ENCODE results near the gene ZNF678.

Gene ZNF678

DNA sequence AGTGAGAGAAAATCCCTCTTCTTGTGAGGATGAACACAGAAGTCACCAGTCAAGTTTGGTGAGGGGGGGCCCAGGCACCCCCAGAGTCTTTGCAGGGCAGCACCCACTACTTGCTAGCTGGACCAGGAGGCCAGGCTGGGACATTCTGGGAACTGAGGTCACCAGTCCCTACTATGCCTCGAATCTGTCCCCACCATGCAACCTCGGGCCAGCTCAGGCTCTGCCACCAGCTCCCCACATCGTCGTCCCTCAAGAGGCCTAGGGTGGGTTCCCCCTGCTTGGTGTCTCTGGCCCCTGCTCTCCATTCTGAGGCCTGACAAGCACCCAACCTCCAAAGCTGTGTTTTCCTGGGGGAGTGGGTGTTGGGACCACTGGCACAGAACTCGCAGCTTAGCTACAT lies 22.2 kb upstream of the ZNF678 start:
- no peak for TF ChIP-seq CTCF (IDR thresholded peaks at IDR 0.05; ENCODE audit: borderline replicate concordance, insufficient read depth, low read depth, low read length)
- H3K4me3 ChIP-seq (ENCODE audit: low read depth, low read length), result no peak overlapping the region

GRCh38 chr1:227541796-227542152 lies 21.6 kb upstream of the ZNF678 start:
- no peak for TF ChIP-seq CTCF (IDR thresholded peaks at IDR 0.05; ENCODE audit: borderline replicate concordance, insufficient read depth, low read depth, low read length)
- H3K4me3 ChIP-seq (ENCODE audit: low read depth, low read length), result peak overlapping the region; percentile 61

GRCh38 chr1:227542153-227543120 lies 20.9 kb upstream of the ZNF678 start:
- TF ChIP-seq CTCF (IDR thresholded peaks at IDR 0.05; ENCODE audit: borderline replicate concordance, insufficient read depth, low read depth, low read length), result peak; percentile 97
- H3K4me3 ChIP-seq (ENCODE audit: low read depth, low read length), result peak overlapping the region; percentile 61

DNA sequence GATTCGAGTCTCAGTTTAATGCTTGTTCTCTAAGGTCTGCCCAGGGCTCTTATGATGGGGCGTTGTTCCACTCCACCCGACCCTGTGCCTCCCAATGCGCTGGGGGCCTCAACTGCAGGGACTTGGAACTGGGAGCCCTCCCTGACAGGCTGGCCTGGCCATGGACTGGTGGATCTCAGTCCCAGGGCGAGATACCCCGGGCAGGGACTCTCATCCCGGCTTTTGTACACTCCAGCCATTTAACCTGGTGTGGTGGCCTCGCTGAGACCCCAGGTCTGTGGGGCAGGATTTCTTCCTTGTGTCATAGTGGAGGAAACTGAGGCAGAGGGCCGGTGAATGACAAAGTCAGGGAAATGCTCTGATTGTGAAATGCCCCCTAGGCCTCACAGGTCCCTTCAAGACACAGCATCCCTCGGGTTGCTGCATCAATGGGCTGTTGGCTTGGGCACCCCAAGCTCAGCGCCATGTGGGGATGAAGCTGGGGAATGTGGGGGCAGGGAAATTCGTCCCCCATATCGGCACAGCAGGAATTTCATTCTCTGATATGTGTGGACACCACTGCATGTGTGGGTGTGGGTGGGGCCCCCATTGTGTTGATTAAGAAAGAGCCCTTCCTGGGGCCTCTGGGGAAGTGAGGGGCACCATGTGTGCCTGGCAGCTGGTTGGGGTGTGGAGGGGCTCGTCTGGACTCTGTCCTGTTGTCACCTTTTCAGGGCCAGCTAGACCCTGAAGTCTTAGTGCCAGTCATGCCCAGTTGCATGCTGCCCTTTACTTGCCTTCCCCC lies 19.9 kb upstream of the ZNF678 start:
- no peak overlapping the region for H3K4me3 ChIP-seq (ENCODE audit: low read depth, low read length)
- TF ChIP-seq CTCF (IDR thresholded peaks at IDR 0.05; ENCODE audit: borderline replicate concordance, insufficient read depth, low read depth, low read length), result no peak

DNA sequence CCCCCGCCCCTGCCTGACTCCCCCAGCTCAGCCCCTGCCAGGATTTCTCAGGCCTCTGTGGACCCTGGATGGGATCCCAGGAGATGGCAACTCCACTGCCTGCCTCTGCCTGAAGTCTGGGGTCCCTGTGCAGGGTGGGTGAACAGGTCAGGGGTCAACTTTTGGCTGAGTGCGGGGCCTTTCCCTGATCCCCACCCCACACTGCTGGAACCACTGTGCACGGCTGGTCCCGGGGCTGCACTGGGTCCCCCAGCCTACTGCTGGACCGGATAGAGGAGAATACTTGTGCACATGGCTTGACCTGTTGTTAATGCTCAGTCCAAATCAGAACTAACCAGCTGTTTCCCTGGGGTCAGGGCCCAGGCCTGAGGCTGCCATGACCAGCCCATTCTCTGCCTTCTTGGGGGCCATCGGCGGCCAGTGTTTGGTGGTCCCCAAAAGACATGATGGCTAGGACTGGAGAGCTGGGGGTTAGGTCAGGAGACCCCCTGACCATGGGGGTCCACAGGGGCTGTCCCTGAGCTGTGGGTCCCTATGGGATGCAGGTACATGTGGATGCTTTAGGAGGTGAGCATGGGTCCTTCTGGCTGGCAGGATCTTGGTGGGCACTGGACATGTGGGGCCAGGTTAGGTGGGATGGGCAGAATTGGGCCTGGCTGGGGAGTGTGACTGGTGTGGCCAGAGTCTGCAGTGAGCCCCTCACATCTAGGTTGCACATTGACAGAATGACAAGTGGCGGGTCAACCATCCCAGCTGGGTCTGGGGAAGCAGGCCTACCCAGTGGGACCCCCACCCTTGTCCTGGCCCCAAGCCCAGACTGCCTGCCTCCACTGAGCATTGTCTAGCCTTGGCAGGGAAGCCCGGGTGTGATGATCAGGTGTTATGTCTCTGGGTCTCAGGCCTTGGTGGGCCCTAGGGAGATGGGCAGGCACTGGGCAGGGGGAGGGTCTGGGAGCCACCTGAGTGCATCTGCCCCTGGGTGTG lies 19.0 kb upstream of the ZNF678 start:
- no peak overlapping the region for H3K4me3 ChIP-seq (ENCODE audit: low read depth, low read length)
- no peak for TF ChIP-seq CTCF (IDR thresholded peaks at IDR 0.05; ENCODE audit: borderline replicate concordance, insufficient read depth, low read depth, low read length)

DNA sequence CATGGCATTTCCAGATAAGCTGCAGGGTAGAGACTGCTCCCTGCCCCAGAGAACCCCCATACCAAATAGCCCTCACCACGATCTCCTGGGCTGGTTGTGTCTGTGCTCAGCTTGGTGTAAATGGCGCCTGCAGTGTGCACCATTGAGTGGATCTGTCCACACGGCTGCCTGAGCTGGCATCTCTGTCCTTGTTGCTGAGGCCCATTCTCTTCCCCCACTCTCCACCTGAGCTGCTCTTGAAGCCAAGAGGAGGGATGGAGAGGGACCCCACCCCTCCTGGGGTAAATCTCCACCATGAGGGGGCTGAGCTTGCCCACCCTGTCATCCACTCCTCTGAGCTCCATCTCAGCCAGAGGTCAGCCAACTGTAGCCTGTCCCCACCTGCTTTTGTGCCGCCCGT lies 18.0 kb upstream of the ZNF678 start:
- H3K4me3 ChIP-seq (ENCODE audit: low read depth, low read length), result no peak overlapping the region
- no peak for TF ChIP-seq CTCF (IDR thresholded peaks at IDR 0.05; ENCODE audit: borderline replicate concordance, insufficient read depth, low read depth, low read length)
